IMR-90 (cell line): ENCODE results near the gene NBPF6.

Source experiments
- CTCF ChIP-seq: conservative IDR thresholded peaks from 2 replicates; pipeline ENCODE4 v1.5.1; 2012; ENCODE audit warnings: mild to moderate bottlenecking, low read depth, low read length, improper control_type of control experiment
- MAZ ChIP-seq: IDR thresholded peaks from 2 replicates; pipeline ENCODE4 v1.6.1; 2012; ENCODE audit warnings: low read depth, mild to moderate bottlenecking, low read length, improper control_type of control experiment, moderate library complexity, borderline replicate concordance

- TF ChIP-seq CTCF = peak; percentile 94
- no peak for TF ChIP-seq MAZ
Observed at GRCh38 chr1:108512239-108513043, 62.3 kb downstream of the NBPF6 start.
